HCT116 (cell line): ENCODE measurements around the gene RAMAC. TPM values are rescaled to one million over a fixed set of nuclear protein-coding genes. Genes with fewer than 3 reads are reported as not detected.

Source experiments
- ATAC-seq: fragments of 200-7000 bp; cut with Tn5 transposase; 2 replicates; pipeline ENCODE4 v1.9.1; 2020; ENCODE audit warnings: mild to moderate bottlenecking, moderate library complexity
- BruUV-seq: library from RNA; stranded (reverse); fragments of 400-500 nt; replicated peaks from 2 replicates; lab custom pipeline; 2021; lab: Mats Ljungman, UMichigan
- CTCF ChIA-PET: fragments of 300-600 bp; sonication (Branson Sonifier 250); formaldehyde crosslinking; loops from one replicate; lab custom pipeline; 2021; ENCODE audit warnings: antibody characterized with exemption; lab: Charles Lee
- POLR2A ChIA-PET: fragments of 300-600, 350-600 bp; sonication (Branson Sonifier 250); formaldehyde crosslinking; loops from one replicate; lab custom pipeline; 2021; ENCODE audit warnings: antibody characterized with exemption; lab: Charles Lee
- RAD21 ChIA-PET, 2 experiments: fragments of 300-600 bp; sonication (Branson Sonifier 250); formaldehyde crosslinking; loops; one replicate each; lab custom pipeline; 2023; ENCODE audit warnings: low total read pairs in 2 of 2; ENCODE audit not compliant: uncharacterized antibody in 2 of 2, unreplicated experiment in 2 of 2, low non-redundant PET in 1 of 2; lab: Charles Lee
- DNase-seq: peaks from one replicate; pipeline ENCODE4 v3.0.0-alpha.2; 2010; ENCODE audit warnings: low read depth, low spot score
- H2AFZ ChIP-seq: fragments of 200-600 bp; shearing (Covaris generic), sonication (generic); 2 replicates; pipeline ENCODE4 v1.6.1; 2017; ENCODE audit warnings: low read depth, mixed run types, mixed read lengths, antibody characterized with exemption, low read length; ENCODE audit not compliant: poor library complexity, severe bottlenecking
- H3K27ac ChIP-seq: 2 replicates; pipeline ENCODE4 v1.5.1; 2012; ENCODE audit warnings: low read depth, low read length
- H3K27me3 ChIP-seq: fragments of 200-600 bp; sonication (generic); 2 replicates; pipeline ENCODE4 v1.6.1; 2016; ENCODE audit warnings: mixed run types, low read length, mixed read lengths; ENCODE audit not compliant: insufficient read depth
- H3K36me3 ChIP-seq, 2 experiments: fragments of 200-500 bp in 1 of 2; fragments of 200-600 bp in 1 of 2; sonication (Bioruptor generic) in 1 of 2; sonication (generic) in 1 of 2; 2 replicates each; pipeline versions ENCODE4 v1.5.1 to v1.6.1; 2014 to 2016; ENCODE audit warnings: low read length in 2 of 2, inconsistent platforms in 1 of 2, mixed read lengths in 1 of 2, mixed run types in 1 of 2; ENCODE audit not compliant: insufficient read depth in 2 of 2, control insufficient read depth in 1 of 2
- H3K4me1 ChIP-seq, 2 experiments: fragments of 200-600 bp in 1 of 2; sonication (generic) in 1 of 2; 2 replicates each; pipeline versions ENCODE4 v1.5.1 to v1.6.1; 2012 to 2017; ENCODE audit warnings: low read length in 2 of 2, inconsistent platforms in 1 of 2, mild to moderate bottlenecking in 1 of 2, mixed read lengths in 1 of 2, mixed run types in 1 of 2, moderate library complexity in 1 of 2; ENCODE audit not compliant: insufficient read depth in 2 of 2, control insufficient read depth in 1 of 2
- H3K4me2 ChIP-seq: fragments of 200-600 bp; sonication (generic); 2 replicates; pipeline ENCODE4 v1.6.1; 2017; ENCODE audit warnings: mixed run types, low read length, mixed read lengths
- H3K4me3 ChIP-seq, 2 experiments: fragments of 200-600 bp in 1 of 2; sonication (generic) in 1 of 2; replicated peaks in 1 of 2; 2 replicates each; pipeline ENCODE4 v1.5.1; 2011 to 2016; ENCODE audit warnings: low read length in 2 of 2, control low read depth in 1 of 2, low read depth in 1 of 2, mild to moderate bottlenecking in 1 of 2, mixed read lengths in 1 of 2, mixed run types in 1 of 2
- H3K79me2 ChIP-seq: fragments of 200-600 bp; sonication (generic); 2 replicates; pipeline ENCODE4 v1.6.1; 2017; ENCODE audit warnings: mild to moderate bottlenecking, mixed run types, low read length, moderate library complexity, mixed read lengths; ENCODE audit not compliant: insufficient read depth
- H3K9ac ChIP-seq: fragments of 200-600 bp; sonication (generic); 2 replicates; pipeline ENCODE4 v1.6.1; 2016; ENCODE audit warnings: low read length, mixed read lengths
- H3K9me2 ChIP-seq: fragments of 200-600 bp; sonication (generic), shearing (Covaris generic); 2 replicates; pipeline ENCODE4 v1.6.1; 2017; ENCODE audit warnings: mixed run types, mild to moderate bottlenecking, moderate library complexity; ENCODE audit not compliant: insufficient read depth
- H3K9me3 ChIP-seq, 2 experiments: fragments of 200-500 bp in 1 of 2; fragments of 200-600 bp in 1 of 2; sonication (Bioruptor generic) in 1 of 2; sonication (generic) in 1 of 2; 2 replicates each; pipeline ENCODE4 v1.6.1; 2014 to 2017; ENCODE audit warnings: low read length in 2 of 2, mixed read lengths in 2 of 2, inconsistent platforms in 1 of 2, low read depth in 1 of 2, mild to moderate bottlenecking in 1 of 2, mixed run types in 1 of 2, moderate library complexity in 1 of 2; ENCODE audit not compliant: control insufficient read depth in 1 of 2, insufficient read depth in 1 of 2
- H4K20me1 ChIP-seq: fragments of 200-600 bp; sonication (generic), shearing (Covaris generic); 2 replicates; pipeline ENCODE4 v1.6.1; 2017; ENCODE audit warnings: mixed run types, mild to moderate bottlenecking, moderate library complexity; ENCODE audit not compliant: insufficient read depth
- ATF3 ChIP-seq: IDR thresholded peaks from 2 replicates; pipeline ENCODE4 v1.6.1; 2012
- CBX3 ChIP-seq: IDR thresholded peaks from 2 replicates; pipeline ENCODE4 v1.6.1; 2012; ENCODE audit warnings: low read depth
- EGR1 ChIP-seq: IDR thresholded peaks from 2 replicates; pipeline ENCODE4 v1.6.1; 2012; ENCODE audit warnings: low read depth
- ELF1 ChIP-seq: IDR thresholded peaks from 2 replicates; pipeline ENCODE4 v1.6.1; 2012; ENCODE audit warnings: low read depth, borderline replicate concordance
- EZH2 ChIP-seq: fragments of 200-600 bp; sonication (generic); IDR thresholded peaks from 2 replicates; pipeline ENCODE4 v1.6.1; 2017; ENCODE audit warnings: antibody characterized with exemption, mixed run types
- EZH2phosphoT487 ChIP-seq: fragments of 200-600 bp; IDR thresholded peaks from 2 replicates; pipeline ENCODE4 v1.6.1; 2018; ENCODE audit warnings: antibody characterized with exemption, borderline replicate concordance
- FOSL1 ChIP-seq: IDR thresholded peaks from 2 replicates; pipeline ENCODE4 v1.6.1; 2012; ENCODE audit warnings: low read depth
- JUND ChIP-seq: IDR thresholded peaks from 2 replicates; pipeline ENCODE4 v1.6.1; 2012
- MAX ChIP-seq: IDR thresholded peaks from 2 replicates; pipeline ENCODE4 v1.6.1; 2012
- POLR2A ChIP-seq: IDR thresholded peaks from 2 replicates; pipeline ENCODE4 v1.7.0; 2011; ENCODE audit warnings: borderline replicate concordance; ENCODE audit not compliant: insufficient read depth, insufficient read length; ENCODE audit errors: extremely low read depth
- POLR2AphosphoS5 ChIP-seq: IDR thresholded peaks from 2 replicates; pipeline ENCODE4 v1.6.1; 2011; ENCODE audit warnings: mild to moderate bottlenecking, low read depth, low read length, moderate library complexity
- SIN3A ChIP-seq: IDR thresholded peaks from 2 replicates; pipeline ENCODE4 v1.6.1; 2012; ENCODE audit warnings: low read depth
- YY1 ChIP-seq: IDR thresholded peaks from 2 replicates; pipeline ENCODE4 v1.6.1; 2011; ENCODE audit warnings: low read length, low read depth, moderate library complexity, mild to moderate bottlenecking; ENCODE audit not compliant: insufficient replicate concordance; ENCODE audit errors: extremely low read depth
- ZFX ChIP-seq: fragments of 450-650 bp; IDR thresholded peaks from 2 replicates; pipeline ENCODE4 v1.6.1; 2017
- ZNF274 ChIP-seq: fragments of 200-500 bp; sonication (Bioruptor generic); IDR thresholded peaks from 2 replicates; pipeline ENCODE4 v1.6.1; 2014; ENCODE audit warnings: mild to moderate bottlenecking, low read depth, low read length, inconsistent platforms
- intact Hi-C: fragments of 100-400 bp; cut with micrococcal nuclease; formaldehyde crosslinking; loops from 2 replicates; pipeline ENCODE4 v1.10.0; 2022
- total RNA-seq: library from RNA; stranded (reverse); gene quantifications from one replicate; pipeline ENCODE4 v1.2.1, GENCODE V29; 2021; ENCODE audit not compliant: unreplicated experiment
- TF ChIP-seq, protein P1 (sequence below): IDR thresholded peaks from 2 replicates; pipeline ENCODE4 v1.6.1; 2012; ENCODE audit warnings: low read depth

RAMAC gene
- total RNA-seq, 1 experiment from 2014 or later: 16.5 TPM

GRCh38 chr15:82978438-82978837, 7.6 kb upstream of the RAMAC start:
- Histone ChIP-seq H3K27me3 (no peaks in the 10 kb centered on the region), H3K9me2 (no peaks in the 10 kb centered on the region), H4K20me1 (no peaks in the 10 kb centered on the region), H3K4me2 (no peak overlapping the region), H3K36me3 (no peaks in the 10 kb centered on the region), H3K9ac (no peak overlapping the region), H3K79me2 (no peaks in the 10 kb centered on the region), H2AFZ (no peak overlapping the region), H3K4me1 (no peaks in the 10 kb centered on the region), H3K4me3 (no peak overlapping the region), H3K9me3 (no peaks in the 10 kb centered on the region), H3K27ac (no peak overlapping the region)
- ChIA-PET POLR2A (no interaction called here), RAD21 (no interaction called here), CTCF (no interaction called here)
- intact Hi-C loops: no loop called here
- DNase-seq: no peak
- ATAC-seq: no peak
- TF ChIP-seq FOSL1 (no peak), POLR2A (no peak), ATF3 (no peak), YY1 (no peak), JUND (no peak), MAX (no peak), EZH2 (no peak), EZH2phosphoT487 (no peak), CBX3 (no peak), SIN3A (no peak), POLR2AphosphoS5 (no peak), ZFX (no peak), EGR1 (no peak), ELF1 (no peak), ZNF274 (no peak)
- TF ChIP-seq, protein P1, sequence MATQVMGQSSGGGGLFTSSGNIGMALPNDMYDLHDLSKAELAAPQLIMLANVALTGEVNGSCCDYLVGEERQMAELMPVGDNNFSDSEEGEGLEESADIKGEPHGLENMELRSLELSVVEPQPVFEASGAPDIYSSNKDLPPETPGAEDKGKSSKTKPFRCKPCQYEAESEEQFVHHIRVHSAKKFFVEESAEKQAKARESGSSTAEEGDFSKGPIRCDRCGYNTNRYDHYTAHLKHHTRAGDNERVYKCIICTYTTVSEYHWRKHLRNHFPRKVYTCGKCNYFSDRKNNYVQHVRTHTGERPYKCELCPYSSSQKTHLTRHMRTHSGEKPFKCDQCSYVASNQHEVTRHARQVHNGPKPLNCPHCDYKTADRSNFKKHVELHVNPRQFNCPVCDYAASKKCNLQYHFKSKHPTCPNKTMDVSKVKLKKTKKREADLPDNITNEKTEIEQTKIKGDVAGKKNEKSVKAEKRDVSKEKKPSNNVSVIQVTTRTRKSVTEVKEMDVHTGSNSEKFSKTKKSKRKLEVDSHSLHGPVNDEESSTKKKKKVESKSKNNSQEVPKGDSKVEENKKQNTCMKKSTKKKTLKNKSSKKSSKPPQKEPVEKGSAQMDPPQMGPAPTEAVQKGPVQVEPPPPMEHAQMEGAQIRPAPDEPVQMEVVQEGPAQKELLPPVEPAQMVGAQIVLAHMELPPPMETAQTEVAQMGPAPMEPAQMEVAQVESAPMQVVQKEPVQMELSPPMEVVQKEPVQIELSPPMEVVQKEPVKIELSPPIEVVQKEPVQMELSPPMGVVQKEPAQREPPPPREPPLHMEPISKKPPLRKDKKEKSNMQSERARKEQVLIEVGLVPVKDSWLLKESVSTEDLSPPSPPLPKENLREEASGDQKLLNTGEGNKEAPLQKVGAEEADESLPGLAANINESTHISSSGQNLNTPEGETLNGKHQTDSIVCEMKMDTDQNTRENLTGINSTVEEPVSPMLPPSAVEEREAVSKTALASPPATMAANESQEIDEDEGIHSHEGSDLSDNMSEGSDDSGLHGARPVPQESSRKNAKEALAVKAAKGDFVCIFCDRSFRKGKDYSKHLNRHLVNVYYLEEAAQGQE: no peak
- BruUV-seq: no TSS peak
